ENCODE results near the gene CMSS1.
A peak's percentile ranks its signal among the peaks of the same experiment; 100 is the strongest.

CMSS1 gene

GRCh38 chr3:100098784-100099070 lies 281.1 kb downstream of the CMSS1 start:
- DNase-seq (ENCODE audit: extremely low read depth in 1 of 2, low read depth in 1 of 2), result no peak

GRCh38 chr3:100099621-100100020 lies 282.0 kb downstream of the CMSS1 start:
- no peak for DNase-seq (ENCODE audit: extremely low read depth in 1 of 2, low read depth in 1 of 2)

- DNase-seq (ENCODE audit: extremely low read depth in 1 of 2, low read depth in 1 of 2), result no peak
These were observed 282.8 kb downstream of the CMSS1 start for GRCh38 chr3:100100425-100100824.

- no peak for DNase-seq (ENCODE audit: extremely low read depth in 1 of 2, low read depth in 1 of 2)
These were observed 285.1 kb downstream of the CMSS1 start for GRCh38 chr3:100102757-100103156.

- peak in 1 of 2 donors; percentile 36 for DNase-seq (ENCODE audit: extremely low read depth in 1 of 2, low read depth in 1 of 2)
These were observed 286.1 kb downstream of the CMSS1 start for GRCh38 chr3:100103558-100104441.

- no peak for DNase-seq (ENCODE audit: extremely low read depth in 1 of 2, low read depth in 1 of 2)
These were observed 286.8 kb downstream of the CMSS1 start for GRCh38 chr3:100104442-100104798.

GRCh38 chr3:100104817-100105413 lies 287.3 kb downstream of the CMSS1 start:
- DNase-seq (ENCODE audit: extremely low read depth in 1 of 2, low read depth in 1 of 2), result no peak

- DNase-seq (ENCODE audit: extremely low read depth in 1 of 2, low read depth in 1 of 2), result no peak
These were observed 287.8 kb downstream of the CMSS1 start for GRCh38 chr3:100105501-100105900.

- DNase-seq (ENCODE audit: extremely low read depth in 1 of 2, low read depth in 1 of 2), result no peak
These were observed 288.4 kb downstream of the CMSS1 start for GRCh38 chr3:100106094-100106493.

GRCh38 chr3:100106531-100107141 lies 289.0 kb downstream of the CMSS1 start:
- DNase-seq (ENCODE audit: extremely low read depth in 1 of 2, low read depth in 1 of 2), result no peak

GRCh38 chr3:100107221-100107814 lies 289.7 kb downstream of the CMSS1 start:
- DNase-seq (ENCODE audit: extremely low read depth in 1 of 2, low read depth in 1 of 2), result no peak

- no peak for DNase-seq (ENCODE audit: extremely low read depth in 1 of 2, low read depth in 1 of 2)
These were observed 290.9 kb downstream of the CMSS1 start for GRCh38 chr3:100108464-100109079.

- DNase-seq (ENCODE audit: extremely low read depth in 1 of 2, low read depth in 1 of 2), result no peak
These were observed 292.5 kb downstream of the CMSS1 start for GRCh38 chr3:100110162-100110561.

GRCh38 chr3:100111728-100112127 lies 294.1 kb downstream of the CMSS1 start:
- no peak for DNase-seq (ENCODE audit: extremely low read depth in 1 of 2, low read depth in 1 of 2)

GRCh38 chr3:100113723-100114412 lies 296.2 kb downstream of the CMSS1 start:
- DNase-seq (ENCODE audit: extremely low read depth in 1 of 2, low read depth in 1 of 2), result no peak

GRCh38 chr3:100114413-100115030 lies 296.9 kb downstream of the CMSS1 start, which contains the start of gene FILIP1L:
TSS of gene FILIP1L (minus strand) at chr3:100114501.
- DNase-seq (ENCODE audit: extremely low read depth in 1 of 2, low read depth in 1 of 2), result no peak

- DNase-seq (ENCODE audit: extremely low read depth in 1 of 2, low read depth in 1 of 2), result no peak
These were observed 299.4 kb downstream of the CMSS1 start for GRCh38 chr3:100117093-100117492.

GRCh38 chr3:100120012-100120411 lies 302.4 kb downstream of the CMSS1 start:
- no peak for DNase-seq (ENCODE audit: extremely low read depth in 1 of 2, low read depth in 1 of 2)

GRCh38 chr3:100120693-100121092 lies 303.0 kb downstream of the CMSS1 start:
- DNase-seq (ENCODE audit: extremely low read depth in 1 of 2, low read depth in 1 of 2), result no peak

- no peak for DNase-seq (ENCODE audit: extremely low read depth in 1 of 2, low read depth in 1 of 2)
These were observed 304.7 kb downstream of the CMSS1 start for GRCh38 chr3:100122321-100122720.
